ENCODE data around the gene LCN2. TPM values are rescaled to one million over a fixed set of nuclear protein-coding genes. Genes with fewer than 3 reads are reported as not detected.

Gene LCN2
- total and polyA plus RNA-seq, 2 experiments from 2014 or later = 2.0 TPM; not detected in 1

DNA sequence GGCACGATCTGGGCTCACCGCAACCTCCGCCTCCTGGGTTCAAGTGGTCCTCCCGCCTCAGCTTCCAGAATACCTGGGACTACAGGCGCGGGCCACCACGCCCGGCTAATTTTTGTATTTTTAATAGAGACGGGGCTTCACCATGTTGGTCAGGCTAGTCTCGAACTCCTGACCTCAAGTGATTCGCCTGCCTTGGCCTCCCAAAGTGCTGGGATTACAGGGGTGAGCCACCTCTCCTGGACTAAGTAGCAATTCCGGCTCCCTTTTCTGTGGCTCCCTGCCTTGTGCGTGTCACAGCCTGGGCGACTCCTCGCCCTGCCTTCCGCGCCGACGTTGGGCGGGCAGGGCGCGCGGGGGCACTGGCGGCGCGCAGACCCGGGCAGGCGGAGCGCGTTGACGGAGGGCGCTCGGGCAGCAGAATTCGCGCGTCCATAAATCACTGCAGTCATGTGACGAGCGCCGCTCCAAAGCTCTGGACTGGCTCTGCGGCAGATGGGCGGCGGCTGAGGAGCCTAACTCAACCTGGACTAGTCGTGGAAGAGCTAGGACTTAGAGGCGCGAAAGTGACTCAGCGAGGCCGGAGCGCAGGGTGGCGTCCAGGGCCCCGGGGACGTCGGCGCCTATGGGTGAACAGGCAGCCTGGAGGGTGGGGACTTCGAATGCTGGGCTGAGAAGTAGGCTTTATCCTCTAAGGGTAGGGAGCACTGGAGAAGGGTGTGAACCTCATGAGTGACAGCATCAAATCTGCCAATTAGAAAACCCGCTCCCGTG, 43.5 kb downstream of the LCN2 start:
- Histone ChIP-seq H2AFZ (peak overlapping the region; percentile 91; the same call in 1 of the 2 replicates), H3K9me2 (ENCODE audit: insufficient read depth) (no peaks in the 10 kb centered on the region), H3K4me3 (peak overlapping the region; percentile 46), H3K4me2 (peak overlapping the region; percentile 73), H4K20me1 (replicated peaks; ENCODE audit: insufficient read depth) (no peaks in the 10 kb centered on the region; the same call in 1 of the 2 replicates), H3K79me2 (replicated peaks; ENCODE audit: insufficient read depth) (no peaks in the 10 kb centered on the region), H3K4me1 (ENCODE audit: insufficient read depth) (no peaks in the 10 kb centered on the region), H3K27me3 (ENCODE audit: insufficient read depth) (peaks cover 6% of the 10 kb centered on the region; the same call in 1 of the 2 replicates), H3K27ac (ENCODE audit: low read depth) (no peak overlapping the region), H3K36me3 (ENCODE audit: insufficient read depth) (no peaks in the 10 kb centered on the region), H3F3A (replicated peaks; ENCODE audit: low read depth) (no peaks in the 10 kb centered on the region)
- peaks cover 6% of the 10 kb centered on the region for H3K4me1 Mint-ChIP-seq
- DNase-seq (ENCODE audit: low spot score) = peak; percentile 79
- H3K36me3 Mint-ChIP-seq (ENCODE audit: low read depth) = peaks cover 20% of the 10 kb centered on the region
- no peak overlapping the region; the same call in 1 of the 2 replicates for H3K27ac Mint-ChIP-seq
- H3K4me3 Mint-ChIP-seq = peak overlapping the region; percentile 57; the same call in 2 of the 3 replicates
- peaks cover 19% of the 10 kb centered on the region for H3K27me3 Mint-ChIP-seq (ENCODE audit: insufficient read depth, low read depth, poor library complexity)
- TF ChIP-seq CREB1 (CRISPR knock-in tag; IDR thresholded peaks at IDR 0.05; ENCODE audit: low read depth) (peak; percentile 78), EZH2phosphoT487 (IDR thresholded peaks at IDR 0.05; ENCODE audit: unreplicated experiment) (no peak), ZNF331 (CRISPR knock-in tag; IDR thresholded peaks at IDR 0.05; ENCODE audit: low read depth) (no peak), EZH2 (IDR thresholded peaks at IDR 0.05; ENCODE audit: low read depth, unreplicated experiment) (no peak)
- TF ChIP-seq, protein P1, sequence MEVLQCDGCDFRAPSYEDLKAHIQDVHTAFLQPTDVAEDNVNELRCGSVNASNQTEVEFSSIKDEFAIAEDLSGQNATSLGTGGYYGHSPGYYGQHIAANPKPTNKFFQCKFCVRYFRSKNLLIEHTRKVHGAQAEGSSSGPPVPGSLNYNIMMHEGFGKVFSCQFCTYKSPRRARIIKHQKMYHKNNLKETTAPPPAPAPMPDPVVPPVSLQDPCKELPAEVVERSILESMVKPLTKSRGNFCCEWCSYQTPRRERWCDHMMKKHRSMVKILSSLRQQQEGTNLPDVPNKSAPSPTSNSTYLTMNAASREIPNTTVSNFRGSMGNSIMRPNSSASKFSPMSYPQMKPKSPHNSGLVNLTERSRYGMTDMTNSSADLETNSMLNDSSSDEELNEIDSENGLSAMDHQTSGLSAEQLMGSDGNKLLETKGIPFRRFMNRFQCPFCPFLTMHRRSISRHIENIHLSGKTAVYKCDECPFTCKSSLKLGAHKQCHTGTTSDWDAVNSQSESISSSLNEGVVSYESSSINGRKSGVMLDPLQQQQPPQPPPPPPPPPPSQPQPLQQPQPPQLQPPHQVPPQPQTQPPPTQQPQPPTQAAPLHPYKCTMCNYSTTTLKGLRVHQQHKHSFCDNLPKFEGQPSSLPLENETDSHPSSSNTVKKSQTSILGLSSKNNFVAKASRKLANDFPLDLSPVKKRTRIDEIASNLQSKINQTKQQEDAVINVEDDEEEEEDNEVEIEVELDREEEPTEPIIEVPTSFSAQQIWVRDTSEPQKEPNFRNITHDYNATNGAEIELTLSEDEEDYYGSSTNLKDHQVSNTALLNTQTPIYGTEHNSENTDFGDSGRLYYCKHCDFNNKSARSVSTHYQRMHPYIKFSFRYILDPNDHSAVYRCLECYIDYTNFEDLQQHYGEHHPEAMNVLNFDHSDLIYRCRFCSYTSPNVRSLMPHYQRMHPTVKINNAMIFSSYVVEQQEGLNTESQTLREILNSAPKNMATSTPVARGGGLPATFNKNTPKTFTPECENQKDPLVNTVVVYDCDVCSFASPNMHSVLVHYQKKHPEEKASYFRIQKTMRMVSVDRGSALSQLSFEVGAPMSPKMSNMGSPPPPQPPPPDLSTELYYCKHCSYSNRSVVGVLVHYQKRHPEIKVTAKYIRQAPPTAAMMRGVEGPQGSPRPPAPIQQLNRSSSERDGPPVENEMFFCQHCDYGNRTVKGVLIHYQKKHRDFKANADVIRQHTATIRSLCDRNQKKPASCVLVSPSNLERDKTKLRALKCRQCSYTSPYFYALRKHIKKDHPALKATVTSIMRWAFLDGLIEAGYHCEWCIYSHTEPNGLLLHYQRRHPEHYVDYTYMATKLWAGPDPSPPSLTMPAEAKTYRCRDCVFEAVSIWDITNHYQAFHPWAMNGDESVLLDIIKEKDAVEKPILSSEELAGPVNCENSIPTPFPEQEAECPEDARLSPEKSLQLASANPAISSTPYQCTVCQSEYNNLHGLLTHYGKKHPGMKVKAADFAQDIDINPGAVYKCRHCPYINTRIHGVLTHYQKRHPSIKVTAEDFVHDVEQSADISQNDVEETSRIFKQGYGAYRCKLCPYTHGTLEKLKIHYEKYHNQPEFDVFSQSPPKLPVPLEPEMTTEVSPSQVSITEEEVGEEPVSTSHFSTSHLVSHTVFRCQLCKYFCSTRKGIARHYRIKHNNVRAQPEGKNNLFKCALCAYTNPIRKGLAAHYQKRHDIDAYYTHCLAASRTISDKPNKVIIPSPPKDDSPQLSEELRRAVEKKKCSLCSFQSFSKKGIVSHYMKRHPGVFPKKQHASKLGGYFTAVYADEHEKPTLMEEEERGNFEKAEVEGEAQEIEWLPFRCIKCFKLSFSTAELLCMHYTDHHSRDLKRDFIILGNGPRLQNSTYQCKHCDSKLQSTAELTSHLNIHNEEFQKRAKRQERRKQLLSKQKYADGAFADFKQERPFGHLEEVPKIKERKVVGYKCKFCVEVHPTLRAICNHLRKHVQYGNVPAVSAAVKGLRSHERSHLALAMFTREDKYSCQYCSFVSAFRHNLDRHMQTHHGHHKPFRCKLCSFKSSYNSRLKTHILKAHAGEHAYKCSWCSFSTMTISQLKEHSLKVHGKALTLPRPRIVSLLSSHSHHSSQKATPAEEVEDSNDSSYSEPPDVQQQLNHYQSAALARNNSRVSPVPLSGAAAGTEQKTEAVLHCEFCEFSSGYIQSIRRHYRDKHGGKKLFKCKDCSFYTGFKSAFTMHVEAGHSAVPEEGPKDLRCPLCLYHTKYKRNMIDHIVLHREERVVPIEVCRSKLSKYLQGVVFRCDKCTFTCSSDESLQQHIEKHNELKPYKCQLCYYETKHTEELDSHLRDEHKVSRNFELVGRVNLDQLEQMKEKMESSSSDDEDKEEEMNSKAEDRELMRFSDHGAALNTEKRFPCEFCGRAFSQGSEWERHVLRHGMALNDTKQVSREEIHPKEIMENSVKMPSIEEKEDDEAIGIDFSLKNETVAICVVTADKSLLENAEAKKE (CRISPR knock-in tag; IDR thresholded peaks at IDR 0.05) = no peak
- TF ChIP-seq, protein P2, sequence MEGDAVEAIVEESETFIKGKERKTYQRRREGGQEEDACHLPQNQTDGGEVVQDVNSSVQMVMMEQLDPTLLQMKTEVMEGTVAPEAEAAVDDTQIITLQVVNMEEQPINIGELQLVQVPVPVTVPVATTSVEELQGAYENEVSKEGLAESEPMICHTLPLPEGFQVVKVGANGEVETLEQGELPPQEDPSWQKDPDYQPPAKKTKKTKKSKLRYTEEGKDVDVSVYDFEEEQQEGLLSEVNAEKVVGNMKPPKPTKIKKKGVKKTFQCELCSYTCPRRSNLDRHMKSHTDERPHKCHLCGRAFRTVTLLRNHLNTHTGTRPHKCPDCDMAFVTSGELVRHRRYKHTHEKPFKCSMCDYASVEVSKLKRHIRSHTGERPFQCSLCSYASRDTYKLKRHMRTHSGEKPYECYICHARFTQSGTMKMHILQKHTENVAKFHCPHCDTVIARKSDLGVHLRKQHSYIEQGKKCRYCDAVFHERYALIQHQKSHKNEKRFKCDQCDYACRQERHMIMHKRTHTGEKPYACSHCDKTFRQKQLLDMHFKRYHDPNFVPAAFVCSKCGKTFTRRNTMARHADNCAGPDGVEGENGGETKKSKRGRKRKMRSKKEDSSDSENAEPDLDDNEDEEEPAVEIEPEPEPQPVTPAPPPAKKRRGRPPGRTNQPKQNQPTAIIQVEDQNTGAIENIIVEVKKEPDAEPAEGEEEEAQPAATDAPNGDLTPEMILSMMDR (conservative IDR thresholded peaks at IDR 0.05; ENCODE audit: low read depth in 2 of 2) = peak; percentile 39 to 67; a peak in 3 of 4 replicates
- no peaks in the 10 kb centered on the region for H3K9me3 Mint-ChIP-seq
- ATAC-seq = peak; percentile 71

Data from GM23338 (cell line).